H1 (cell line): ENCODE results near the gene ZNF681. TPM values are rescaled to one million over a fixed set of nuclear protein-coding genes. Genes with fewer than 3 reads are reported as not detected.

Experiments
- CTCF ChIA-PET: fragments of 300-600 bp; sonication (Branson Sonifier 250); formaldehyde crosslinking; loops from one replicate; lab custom pipeline; 2021; ENCODE audit not compliant: partially characterized antibody; lab: Charles Lee
- POLR2A ChIA-PET: fragments of 300-600 bp; sonication (Branson Sonifier 250); formaldehyde crosslinking; loops from one replicate; lab custom pipeline; 2021; ENCODE audit warnings: inconsistent platforms; ENCODE audit not compliant: partially characterized antibody; lab: Charles Lee
- DNase-seq, 2 experiments: peaks; one replicate each; pipeline versions ENCODE4 v3.0.0 to v3.0.0-alpha.2; 2010 to 2022; ENCODE audit warnings: low spot score in 2 of 2, low read depth in 1 of 2, mixed read lengths in 1 of 2
- FAIRE-seq: peaks from 2 replicates; lab custom pipeline; 2011; peaks lifted over from hg19 to GRCh38; lab: Jason Lieb, UNC
- H2AFZ ChIP-seq: 2 replicates; pipeline ENCODE4 v1.8.1; 2012; ENCODE audit warnings: low read length, inconsistent platforms
- H2AK5ac ChIP-seq: 2 replicates; pipeline ENCODE4 v1.6.1; 2013; ENCODE audit warnings: low read depth, low read length
- H2BK120ac ChIP-seq: replicated peaks from 2 replicates; pipeline ENCODE3; 2013; ENCODE audit warnings: low read depth, low read length, inconsistent platforms
- H2BK12ac ChIP-seq: 2 replicates; pipeline ENCODE4 v1.6.1; 2013; ENCODE audit warnings: low read depth, low read length
- H2BK15ac ChIP-seq: 2 replicates; pipeline ENCODE4 v1.6.1; 2013; ENCODE audit warnings: low read length
- H2BK20ac ChIP-seq: 2 replicates; pipeline ENCODE4 v1.6.1; 2013; ENCODE audit warnings: low read length
- H2BK5ac ChIP-seq: 2 replicates; pipeline ENCODE4 v1.6.1; 2013; ENCODE audit warnings: low read depth, low read length
- H3K14ac ChIP-seq: 2 replicates; pipeline ENCODE4 v1.6.1; 2013; ENCODE audit warnings: inconsistent platforms; ENCODE audit not compliant: insufficient read length
- H3K18ac ChIP-seq: 2 replicates; pipeline ENCODE4 v1.6.1; 2013; ENCODE audit warnings: low read length; ENCODE audit errors: extremely low read depth
- H3K23ac ChIP-seq: 2 replicates; pipeline ENCODE4 v1.6.1; 2013; ENCODE audit warnings: inconsistent platforms; ENCODE audit not compliant: insufficient read length
- H3K23me2 ChIP-seq: 2 replicates; pipeline ENCODE4 v1.6.1; 2013; ENCODE audit warnings: low read depth, low read length
- H3K27ac ChIP-seq: 2 replicates; pipeline ENCODE4 v1.6.1; 2011; ENCODE audit warnings: low read depth, low read length, inconsistent platforms
- H3K27me3 ChIP-seq, 4 experiments: replicated peaks in 1 of 4; 1 replicate in 1 of 4; 2 replicates in 3 of 4; pipeline versions ENCODE4 v1.6.1 to v1.8.1; 2011 to 2013; ENCODE audit warnings: low read length in 3 of 4, mild to moderate bottlenecking in 3 of 4, inconsistent platforms in 2 of 4, mixed read lengths in 2 of 4, moderate library complexity in 1 of 4; ENCODE audit not compliant: control insufficient read depth in 3 of 4, insufficient read depth in 3 of 4; ENCODE audit errors: extremely low read depth in 1 of 4
- H3K36me3 ChIP-seq, 4 experiments: 2 replicates each; pipeline versions ENCODE4 v1.6.1 to v1.8.1; 2011 to 2013; ENCODE audit warnings: mild to moderate bottlenecking in 4 of 4, low read length in 3 of 4, moderate library complexity in 2 of 4, control low read depth in 1 of 4, inconsistent platforms in 1 of 4; ENCODE audit not compliant: insufficient read depth in 4 of 4, control insufficient read depth in 2 of 4
- H3K4ac ChIP-seq: replicated peaks from 2 replicates; pipeline ENCODE3; 2013; ENCODE audit warnings: low read length, low read depth, mixed read lengths, inconsistent platforms; ENCODE audit not compliant: insufficient read length
- H3K4me1 ChIP-seq, 4 experiments: replicated peaks in 1 of 4; 1 replicate in 1 of 4; 2 replicates in 3 of 4; pipeline versions ENCODE4 v1.6.1 to v1.8.1; 2011 to 2013; ENCODE audit warnings: low read length in 3 of 4, inconsistent platforms in 2 of 4, mixed read lengths in 1 of 4; ENCODE audit not compliant: insufficient read depth in 4 of 4, control insufficient read depth in 3 of 4
- H3K4me2 ChIP-seq, 2 experiments: 2 replicates each; pipeline versions ENCODE4 v1.6.1 to v1.8.1; 2011 to 2013; ENCODE audit warnings: low read depth in 2 of 2, low read length in 2 of 2, control low read depth in 1 of 2, inconsistent platforms in 1 of 2, mild to moderate bottlenecking in 1 of 2; ENCODE audit not compliant: insufficient read depth in 1 of 2
- H3K4me3 ChIP-seq, 4 experiments: fragments of 200-600, 300-600 bp in 1 of 4; sonication (generic), shearing (Covaris generic), sonication (Bioruptor Twin) in 1 of 4; 2 replicates each; pipeline versions ENCODE4 v1.5.1 to v1.8.1; 2011 to 2016; ENCODE audit warnings: low read length in 4 of 4, low read depth in 3 of 4, control low read depth in 2 of 4, inconsistent platforms in 2 of 4, mild to moderate bottlenecking in 2 of 4, mixed read lengths in 1 of 4, moderate library complexity in 1 of 4; ENCODE audit not compliant: insufficient read depth in 2 of 4; ENCODE audit errors: extremely low read depth in 1 of 4
- H3K56ac ChIP-seq: replicated peaks from 2 replicates; pipeline ENCODE3; 2013; ENCODE audit warnings: low read depth, mild to moderate bottlenecking, mixed read lengths, low read length, inconsistent platforms; ENCODE audit not compliant: insufficient read length
- H3K79me1 ChIP-seq: 2 replicates; pipeline ENCODE4 v1.6.1; 2013; ENCODE audit warnings: low read depth, low read length, control low read depth
- H3K79me2 ChIP-seq, 2 experiments: 2 replicates each; pipeline versions ENCODE4 v1.6.1 to v1.8.1; 2012 to 2013; ENCODE audit warnings: low read length in 2 of 2, mild to moderate bottlenecking in 2 of 2, inconsistent platforms in 1 of 2; ENCODE audit not compliant: insufficient read depth in 2 of 2, control insufficient read depth in 1 of 2
- H3K9ac ChIP-seq, 4 experiments: replicated peaks in 1 of 4; 1 replicate in 1 of 4; 2 replicates in 3 of 4; pipeline versions ENCODE4 v1.6.1 to v1.8.1; 2011 to 2013; ENCODE audit warnings: low read depth in 3 of 4, low read length in 3 of 4, control low read depth in 2 of 4, mild to moderate bottlenecking in 2 of 4, moderate library complexity in 2 of 4, inconsistent platforms in 1 of 4; ENCODE audit errors: extremely low read depth in 1 of 4
- H3K9me3 ChIP-seq, 2 experiments: 2 replicates each; pipeline versions ENCODE4 v1.6.1 to v1.8.1; 2012 to 2013; ENCODE audit warnings: mild to moderate bottlenecking in 2 of 2, moderate library complexity in 2 of 2, control low read depth in 1 of 2, inconsistent platforms in 1 of 2, low read depth in 1 of 2, low read length in 1 of 2, mixed read lengths in 1 of 2; ENCODE audit not compliant: insufficient read depth in 2 of 2
- H4K20me1 ChIP-seq, 2 experiments: replicated peaks in 1 of 2; 2 replicates each; pipeline versions ENCODE3 to v1.8.1; 2011 to 2013; ENCODE audit warnings: inconsistent platforms in 2 of 2, low read length in 2 of 2, mild to moderate bottlenecking in 1 of 2; ENCODE audit not compliant: insufficient read depth in 2 of 2, control insufficient read depth in 1 of 2
- H4K5ac ChIP-seq: 2 replicates; pipeline ENCODE4 v1.6.1; 2013; ENCODE audit warnings: low read length, low read depth, mixed read lengths, inconsistent platforms; ENCODE audit not compliant: insufficient read length
- H4K8ac ChIP-seq: 2 replicates; pipeline ENCODE4 v1.8.0; 2013; ENCODE audit warnings: mild to moderate bottlenecking, moderate library complexity, low read length, inconsistent platforms; ENCODE audit not compliant: insufficient read depth; ENCODE audit errors: extremely low read depth
- H4K91ac ChIP-seq: replicated peaks from 2 replicates; pipeline ENCODE3; 2013; ENCODE audit warnings: low read length, mixed read lengths, inconsistent platforms; ENCODE audit not compliant: insufficient read length
- CBX5 ChIP-seq: fragments of 300-800, 300-1000 bp; sonication (generic); IDR thresholded peaks from 2 replicates; pipeline ENCODE4 v1.7.1; 2016; ENCODE audit warnings: antibody characterized with exemption, low read length, low read depth
- CHD2 ChIP-seq: IDR thresholded peaks from 2 replicates; pipeline ENCODE4 v1.6.1; 2012; ENCODE audit warnings: low read length, improper control_type of control experiment
- MAFK ChIP-seq: IDR thresholded peaks from 2 replicates; pipeline ENCODE4 v1.6.1; 2012; ENCODE audit warnings: low read depth, mild to moderate bottlenecking, improper control_type of control experiment, low read length
- MAX ChIP-seq: IDR thresholded peaks from 2 replicates; pipeline ENCODE4 v1.6.1; 2012; ENCODE audit warnings: inconsistent platforms
- RFX5 ChIP-seq: IDR thresholded peaks from 2 replicates; pipeline ENCODE4 v1.6.1; 2011; ENCODE audit warnings: low read depth, low read length, improper control_type of control experiment, borderline replicate concordance
- RNF2 ChIP-seq: fragments of 200-900, 300-1000 bp; sonication (generic); IDR thresholded peaks from 2 replicates; pipeline ENCODE4 v1.7.1; 2016; ENCODE audit warnings: borderline replicate concordance, low read depth, mild to moderate bottlenecking, antibody characterized with exemption, low read length; ENCODE audit not compliant: poor library complexity, severe bottlenecking; ENCODE audit errors: missing control alignments
- SP4 ChIP-seq: IDR thresholded peaks from 2 replicates; pipeline ENCODE4 v1.6.1; 2012; ENCODE audit warnings: low read length, inconsistent platforms
- SRF ChIP-seq: IDR thresholded peaks from 2 replicates; pipeline ENCODE4 v1.6.1; 2011; ENCODE audit warnings: mild to moderate bottlenecking, low read depth, low read length, moderate library complexity
- TAF7 ChIP-seq: optimal IDR thresholded peaks from 2 replicates; pipeline ENCODE3; 2011; ENCODE audit warnings: low read depth, mild to moderate bottlenecking, inconsistent platforms, low read length, moderate library complexity, borderline replicate concordance
- WGBS, 2 experiments: shearing (Covaris generic) in 1 of 2; methylation state at CpG; one replicate each; pipeline versions ENCODE4 v1.1.6 to v1.1.7; 2013 to 2015; ENCODE audit warnings: low lambda C conversion rate in 2 of 2, mixed read lengths in 2 of 2, inconsistent platforms in 1 of 2, low coverage in 1 of 2, missing lambda C conversion rate in 1 of 2; ENCODE audit not compliant: insufficient replicate concordance in 2 of 2, insufficient coverage in 1 of 2, insufficient read length in 1 of 2; ENCODE audit errors: extremely low coverage in 1 of 2, missing lambda C conversion rate in 1 of 2; 5-methylcytosine and 5-hydroxymethylcytosine counted together
- polyA plus RNA-seq, 7 experiments: library from polyadenylated mRNA; depleted of rRNA in 3 of 7; stranded (reverse) in 5 of 7; unstranded in 2 of 7; fragments of >200 nt in 5 of 7; fragments of 200-250 nt in 2 of 7; gene quantifications; 1 replicate in 5 of 7; 2 replicates in 1 of 7; 4 replicates in 1 of 7; pipeline versions ENCODE4 v1.2.1 to v1.2.3, GENCODE V29; 2011 to 2013; ENCODE audit warnings: missing spikeins in 2 of 7, mixed read lengths in 2 of 7
- total RNA-seq: library from RNA; stranded (reverse); fragmentation: NEBNext Ultra II Directional; extraction: Animal tissue kit (Norgen Biotek cat#: 25700); gene quantifications from 2 replicates; pipeline ENCODE4 v1.2.1, GENCODE V29; 2021

Gene ZNF681
- total and polyA plus RNA-seq, 2 of the 8 experiments (the other 6 are each of a cell fraction or from before 2014, with no cell fraction given): 1.1 to 6.8 TPM

GRCh38 chr19:23698711-23699520 lies 59.8 kb downstream of the ZNF681 start:
- POLR2A ChIA-PET: interaction anchor here (0.6 to 1.2 kb wide), 4 partner anchors 12 to 283 kb away, joined by 3 read pairs; partner anchors contain the start of genes ZNF675 and ZNF681
- no peak for FAIRE-seq
- no peak overlapping the region for H3K27ac ChIP-seq

More at GRCh38 chr19:23698711-23699520, 59.8 kb downstream of the ZNF681 start:
- Histone ChIP-seq H4K91ac (no peak overlapping the region), H2AK5ac (no peak overlapping the region), H3K79me2 (no peaks in the 10 kb centered on the region), H3K79me1 (no peaks in the 10 kb centered on the region), H2BK15ac (0 out of 2 replicates have a peak overlapping the region, but pooled peaks have one; percentile 72), H4K20me1 (no peaks in the 10 kb centered on the region), H4K8ac (peak overlapping the region; percentile 41; the same call in 1 of the 2 replicates), H3K14ac (no peak overlapping the region), H3K9ac (no peak overlapping the region), H4K5ac (no peak overlapping the region), H3K9me3 (peaks cover 3 to 17% of the 10 kb centered on the region in 2 experiments; a peak in 3 of 4 replicates), H2AFZ (peak overlapping the region; percentile 57; the same call in 1 of the 2 replicates), H2BK5ac (peak overlapping the region; percentile 60; the same call in 1 of the 2 replicates), H3K23ac (no peak overlapping the region), H2BK20ac (0 out of 2 replicates have a peak overlapping the region, but pooled peaks have one; percentile 32), H3K4me2 (no peak overlapping the region)
- WGBS, 2 experiments: 77% methylated on average over 6 of the region's 6 CpGs; no CpG with 5 or more reads in 1 of the 2 experiments
- TF ChIP-seq CHD2: no peak
- TF ChIP-seq SP4: no peak
- no peak for TF ChIP-seq MAFK
- no peak for TF ChIP-seq SRF
- no peak for TF ChIP-seq RFX5
- TF ChIP-seq CBX5: no peak
- no peak for TF ChIP-seq TAF7
- TF ChIP-seq MAX: no peak
- no peak for TF ChIP-seq RNF2
- TF ChIP-seq, all 59 proteins: peak for 0
- 0 out of 2 replicates have a peak overlapping the region, but pooled peaks have one; percentile 17 for H2BK12ac ChIP-seq
- H3K36me3 ChIP-seq: no peaks in the 10 kb centered on the region
- H3K4me1 ChIP-seq: no peaks in the 10 kb centered on the region
- no peak overlapping the region for H3K4ac ChIP-seq
- H3K4me3 ChIP-seq: no peak overlapping the region
- DNase-seq: no peak
- no peaks in the 10 kb centered on the region for H3K23me2 ChIP-seq
- CTCF ChIA-PET: interaction anchor here (1.0 kb wide), 1 partner anchor 14 kb away, joined by 3 read pairs; no protein-coding TSS in a partner anchor
- H2BK120ac ChIP-seq: no peak overlapping the region
- H3K27me3 ChIP-seq: no peaks in the 10 kb centered on the region
- peak overlapping the region; percentile 38; the same call in 1 of the 2 replicates for H3K18ac ChIP-seq
- no peak overlapping the region for H3K56ac ChIP-seq
